Skeletal muscle satellite cell (primary cell): ENCODE measurements around the gene ZNF69. TPM values are rescaled to one million over a fixed set of nuclear protein-coding genes. Genes with fewer than 3 reads are reported as not detected.
"Not testable (repeated sequence)": the region's sequence is repeated elsewhere in the genome, so short reads cannot be mapped to it uniquely, and the experiment has no call there.

Experiments
- H3K27me3 ChIP-seq: 2 replicates; pipeline ENCODE4 v1.7.0; 2013; ENCODE audit warnings: low read length; ENCODE audit not compliant: control insufficient read depth, insufficient read depth
- H3K36me3 ChIP-seq: 2 replicates; pipeline ENCODE4 v1.7.0; 2013; ENCODE audit warnings: mild to moderate bottlenecking, control low read depth, low read length; ENCODE audit not compliant: insufficient read depth
- H3K4me1 ChIP-seq: 2 replicates; pipeline ENCODE4 v1.7.0; 2013; ENCODE audit warnings: low read length; ENCODE audit not compliant: control insufficient read depth, insufficient read depth
- H3K4me2 ChIP-seq: 2 replicates; pipeline ENCODE4 v1.7.0; 2013; ENCODE audit warnings: mild to moderate bottlenecking, low read length
- H3K4me3 ChIP-seq: 2 replicates; pipeline ENCODE4 v1.7.0; 2013; ENCODE audit warnings: low read length
- H3K9ac ChIP-seq: 2 replicates; pipeline ENCODE4 v1.7.0; 2013; ENCODE audit warnings: mild to moderate bottlenecking, low read depth, low read length, moderate library complexity
- H3K9me3 ChIP-seq: replicated peaks from 2 replicates; pipeline ENCODE4 v1.7.0; 2013; ENCODE audit warnings: mild to moderate bottlenecking, control low read depth, low read length
- total RNA-seq: library from RNA; depleted of rRNA; stranded (reverse); fragments of >200 nt; gene quantifications from 2 replicates; pipeline ENCODE4 v1.2.3, GENCODE V29; 2012; rRNA removed

The ZNF69 gene
- 0.87 and 2.0 TPM in 2 replicates for total RNA-seq

GRCh38 chr19:11887611-11888531 is at the start of gene ZNF69:
ZNF69 (plus strand) TSS chr19:11887782; CDS start chr19:11887924, 142 bp downstream.
- H3K36me3 ChIP-seq, result no peaks in the 10 kb centered on the region
- H3K9ac ChIP-seq, result peak within 1 kb of the TSS; percentile 72
- peak within 1 kb of the TSS; percentile 94 for H3K4me3 ChIP-seq
- peaks cover 4% of the 10 kb centered on the region for H3K27me3 ChIP-seq
- H3K4me1 ChIP-seq, result peaks cover 7% of the 10 kb centered on the region
- H3K4me2 ChIP-seq, result peak within 1 kb of the TSS; percentile 92
- no peaks in the 10 kb centered on the region for H3K9me3 ChIP-seq

DNA sequence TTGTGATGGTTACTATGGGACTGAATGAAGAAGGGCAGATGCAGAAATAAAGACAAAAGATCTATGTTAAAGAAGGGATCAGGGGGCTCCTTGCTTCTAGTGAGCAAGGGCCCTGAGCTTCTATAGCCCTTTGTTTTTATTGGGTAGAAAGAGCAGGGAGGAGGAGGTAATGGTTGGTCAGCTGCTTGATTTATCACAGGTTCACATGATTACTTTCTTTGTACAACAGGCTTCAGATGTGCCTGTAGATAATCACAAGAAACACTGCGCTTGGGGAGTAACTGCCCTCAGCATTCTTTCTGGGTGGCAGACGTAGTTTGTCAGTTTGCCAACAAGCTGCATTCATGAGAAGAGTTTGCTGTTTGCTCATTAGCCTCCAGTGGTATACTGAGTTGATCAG is 43.9 kb upstream of the ZNF69 start:
- no peaks in the 10 kb centered on the region for H3K36me3 ChIP-seq
- no peaks in the 10 kb centered on the region for H3K9me3 ChIP-seq

GRCh38 chr19:11847615-11848014 is 40.0 kb upstream of the ZNF69 start:
- H3K27me3 ChIP-seq, H3K9ac ChIP-seq, H3K9me3 ChIP-seq, H3K4me3 ChIP-seq, H3K4me2 ChIP-seq, H3K36me3 ChIP-seq: not testable (repeated sequence)
- H3K4me1 ChIP-seq, result peaks cover 10% of the 10 kb centered on the region

More for the DNA sequence above, 43.9 kb upstream of the ZNF69 start:
- Histone ChIP-seq H3K4me2 (no peak overlapping the region), H3K4me1 (peaks cover 4% of the 10 kb centered on the region), H3K27me3 (no peaks in the 10 kb centered on the region), H3K4me3 (no peak overlapping the region), H3K9ac (no peak overlapping the region)

GRCh38 chr19:11848200-11848593 is 39.4 kb upstream of the ZNF69 start:
- Histone ChIP-seq H3K4me3 (peak overlapping the region; percentile 80), H3K36me3 (no peaks in the 10 kb centered on the region), H3K9ac (no peak overlapping the region), H3K4me1 (peaks cover 10% of the 10 kb centered on the region), H3K27me3 (no peaks in the 10 kb centered on the region), H3K4me2 (peak overlapping the region; percentile 83), H3K9me3 (no peaks in the 10 kb centered on the region)

DNA sequence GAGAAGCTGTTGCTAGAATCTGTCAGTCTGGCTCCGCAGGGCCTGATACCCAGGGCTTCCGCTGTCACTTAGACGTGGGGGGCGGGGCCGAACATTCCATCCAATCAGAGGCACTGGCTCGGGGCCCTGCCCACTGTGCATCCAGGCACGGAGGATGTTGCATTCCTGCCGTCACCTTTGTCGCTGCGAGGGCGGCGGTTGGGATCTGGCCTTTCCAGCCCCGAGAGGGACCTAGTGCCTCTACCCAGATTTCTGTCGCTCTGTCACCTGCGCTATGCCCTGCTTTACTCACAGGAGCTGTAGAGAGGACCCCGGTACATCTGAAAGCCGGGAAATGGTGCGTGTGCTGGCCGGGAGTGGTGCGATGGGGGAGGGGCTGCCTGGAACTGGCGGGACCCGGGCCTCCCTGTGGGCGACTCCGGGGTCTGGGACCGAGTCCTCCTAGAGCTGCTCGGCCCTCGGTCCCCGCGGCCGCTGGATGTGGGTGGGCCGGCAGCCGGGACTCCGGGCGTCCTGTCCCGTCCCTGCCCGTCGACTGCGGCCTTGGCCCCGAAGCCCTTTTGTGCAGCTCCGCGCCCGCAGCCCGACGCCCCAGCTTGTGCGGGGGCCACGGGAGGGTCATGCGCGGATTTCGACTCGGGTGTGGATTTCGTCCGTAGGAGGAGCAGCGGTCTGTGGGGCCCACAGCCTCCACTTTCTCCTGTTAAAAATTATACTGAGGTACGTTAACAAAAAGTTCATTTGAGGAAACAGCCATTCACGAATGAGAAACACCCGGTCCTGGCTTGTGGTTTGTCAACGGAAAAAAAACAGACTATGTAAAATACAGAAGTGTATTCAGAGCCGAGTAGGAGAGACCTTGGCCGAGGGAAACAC is 38.8 kb upstream of the ZNF69 start, which contains the start of gene ZNF439:
Gene ZNF439, plus strand, starts transcription at position 133 of the 876 bp plus-strand sequence. Its CDS starts 142 bp downstream, at position 275.
- no peaks in the 10 kb centered on the region for H3K36me3 ChIP-seq

DNA sequence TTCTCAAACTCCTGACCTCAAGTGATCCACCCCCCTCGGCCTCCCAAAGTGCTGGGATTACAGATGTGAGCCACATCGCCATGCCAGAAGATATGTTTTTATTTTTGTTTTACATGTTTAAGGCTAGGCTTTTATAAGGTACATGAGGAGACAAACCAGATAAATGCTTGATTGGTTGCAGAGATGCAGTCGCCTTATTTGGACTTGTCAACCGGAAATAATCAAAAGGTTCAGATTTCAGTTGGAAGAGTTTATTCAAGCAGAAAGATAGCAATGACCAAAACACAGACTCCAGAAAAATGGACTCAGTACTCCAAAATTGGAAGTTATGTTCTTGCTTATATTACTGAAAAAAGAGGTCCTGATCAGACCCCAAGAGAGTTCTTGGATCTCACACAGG is 37.3 kb upstream of the ZNF69 start:
- not testable (repeated sequence) for H3K9ac ChIP-seq, H3K4me2 ChIP-seq, H3K9me3 ChIP-seq, H3K4me3 ChIP-seq, H3K36me3 ChIP-seq, H3K27me3 ChIP-seq
- H3K4me1 ChIP-seq, result peaks cover 10% of the 10 kb centered on the region

More for the DNA sequence above, 38.8 kb upstream of the ZNF69 start, which contains the start of gene ZNF439:
- H3K27me3 ChIP-seq, result no peaks in the 10 kb centered on the region
- peak within 1 kb of the TSS; percentile 69 for H3K9ac ChIP-seq
- H3K9me3 ChIP-seq, result no peaks in the 10 kb centered on the region
- peak within 1 kb of the TSS; percentile 83 for H3K4me2 ChIP-seq
- H3K4me1 ChIP-seq, result peaks cover 10% of the 10 kb centered on the region
- H3K4me3 ChIP-seq, result peak within 1 kb of the TSS; percentile 80

GRCh38 chr19:11853358-11853757 is 34.2 kb upstream of the ZNF69 start:
- Histone ChIP-seq H3K9ac (no peak overlapping the region), H3K4me3 (no peak overlapping the region), H3K27me3 (no peaks in the 10 kb centered on the region), H3K4me2 (no peak overlapping the region), H3K36me3 (peaks cover 4% of the 10 kb centered on the region), H3K4me1 (peaks cover 7% of the 10 kb centered on the region), H3K9me3 (no peaks in the 10 kb centered on the region)

DNA sequence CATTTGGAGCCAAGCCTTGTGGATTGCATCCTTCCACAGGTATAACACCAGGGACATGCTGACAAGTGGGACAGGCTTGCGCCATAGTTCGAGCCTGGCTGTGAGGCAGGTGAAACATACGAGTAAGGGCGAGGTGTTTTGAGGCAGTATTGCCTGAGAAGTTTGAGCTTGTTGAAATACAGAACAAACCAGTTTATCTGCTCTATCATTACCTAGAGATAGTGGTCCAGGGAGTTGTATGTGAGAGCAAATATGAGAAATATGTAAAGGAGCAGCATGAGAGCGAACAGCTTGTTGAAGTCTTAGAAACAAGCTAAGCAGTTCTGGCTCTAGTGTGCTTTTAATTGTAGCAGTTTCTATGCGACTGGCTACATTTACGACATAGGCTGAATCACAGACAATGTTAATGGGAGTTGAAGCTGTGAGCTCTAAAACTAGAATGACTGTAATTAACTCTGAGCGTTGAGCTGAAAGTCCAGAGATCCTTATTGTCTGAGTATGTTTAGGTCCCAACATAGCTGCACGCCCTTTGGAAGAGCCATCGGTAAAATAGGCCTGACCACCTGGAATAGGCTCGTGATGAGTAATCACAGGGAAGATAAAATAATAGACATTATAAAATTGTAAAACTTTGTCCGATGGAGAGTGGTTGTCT is 30.9 kb upstream of the ZNF69 start:
- H3K4me1 ChIP-seq, result no peaks in the 10 kb centered on the region
- H3K27me3 ChIP-seq, result no peaks in the 10 kb centered on the region
- no peak overlapping the region for H3K4me3 ChIP-seq
- H3K9me3 ChIP-seq, result peaks cover 3% of the 10 kb centered on the region
- no peak overlapping the region for H3K9ac ChIP-seq
- peaks cover 4% of the 10 kb centered on the region for H3K36me3 ChIP-seq
- H3K4me2 ChIP-seq, result no peak overlapping the region

DNA sequence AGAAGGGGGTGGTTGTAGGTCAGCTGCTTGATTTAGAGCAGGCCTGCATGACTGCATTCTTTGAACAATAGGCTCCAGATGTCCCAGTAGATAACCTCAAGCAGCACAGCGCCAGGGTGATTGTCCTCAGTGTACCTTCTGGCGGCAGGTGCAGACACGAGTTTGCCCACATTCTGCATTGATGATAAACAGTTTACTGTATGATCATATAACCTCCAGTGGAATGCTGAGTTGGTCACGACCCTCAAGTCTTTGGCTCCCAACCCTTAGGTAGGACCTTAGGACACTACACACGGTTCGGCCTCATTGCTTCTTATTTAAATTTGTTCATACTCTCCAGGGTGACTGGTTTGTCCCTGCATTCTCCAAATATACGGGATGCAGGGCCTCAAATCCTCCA is 26.9 kb upstream of the ZNF69 start:
- H3K36me3 ChIP-seq, result no peaks in the 10 kb centered on the region
- H3K9ac ChIP-seq, result no peak overlapping the region
- H3K9me3 ChIP-seq, result peaks cover 3% of the 10 kb centered on the region

DNA sequence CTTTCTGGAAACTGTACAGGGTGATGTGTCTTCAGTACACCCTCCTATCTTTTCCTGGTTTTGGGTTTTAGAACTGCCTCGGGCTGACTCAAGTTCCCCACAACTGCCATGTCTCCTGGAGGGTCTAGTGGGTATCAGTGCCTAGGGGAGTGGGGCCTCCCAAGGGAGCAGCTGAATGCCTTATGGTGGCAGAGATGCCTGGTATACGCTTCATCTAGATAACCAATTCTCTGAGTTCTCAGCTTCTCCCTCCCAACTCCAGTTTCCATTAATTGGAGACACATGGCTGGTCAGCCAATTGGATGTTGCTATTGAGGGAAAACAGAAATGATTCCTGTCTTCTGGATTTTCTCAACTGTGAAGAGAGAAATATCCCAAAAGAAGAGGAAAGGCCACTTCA is 26.3 kb upstream of the ZNF69 start:
- Histone ChIP-seq H3K27me3 (no peaks in the 10 kb centered on the region), H3K4me3 (no peak overlapping the region), H3K4me1 (no peaks in the 10 kb centered on the region), H3K4me2 (no peak overlapping the region), H3K9ac (no peak overlapping the region), H3K36me3 (peaks cover 2% of the 10 kb centered on the region), H3K9me3 (peaks cover 5% of the 10 kb centered on the region)

More for the DNA sequence above, 26.9 kb upstream of the ZNF69 start:
- no peaks in the 10 kb centered on the region for H3K27me3 ChIP-seq
- H3K4me2 ChIP-seq, result no peak overlapping the region
- no peaks in the 10 kb centered on the region for H3K4me1 ChIP-seq
- no peak overlapping the region for H3K4me3 ChIP-seq

GRCh38 chr19:11867766-11868165 is 19.8 kb upstream of the ZNF69 start:
- peaks cover 26% of the 10 kb centered on the region for H3K36me3 ChIP-seq
- H3K9me3 ChIP-seq, result peaks cover 35% of the 10 kb centered on the region
- H3K4me2 ChIP-seq, H3K4me1 ChIP-seq, H3K4me3 ChIP-seq, H3K27me3 ChIP-seq, H3K9ac ChIP-seq: not testable (repeated sequence)
